Stimulated activated CD4-positive, alpha-beta T cell treated with anti-CD3 and anti-CD28 coated beads, Interleukin-1b, Interleukin-23, amount 100 ng/mL, for 4 hours (primary cell): ENCODE measurements around the gene NAP1L4.

Experiments
- DNase-seq, 2 donors: peaks; one replicate each; pipeline ENCODE4 v3.0.0-alpha.2; 2020; ENCODE audit warnings: low read depth in 2 of 2

The NAP1L4 gene

GRCh38 chr11:2992997-2993325 lies 832 bp upstream of the NAP1L4 start:
- DNase-seq = no peak

GRCh38 chr11:2991452-2992233 lies 486 bp downstream of the NAP1L4 start:
- no peak for DNase-seq

DNA sequence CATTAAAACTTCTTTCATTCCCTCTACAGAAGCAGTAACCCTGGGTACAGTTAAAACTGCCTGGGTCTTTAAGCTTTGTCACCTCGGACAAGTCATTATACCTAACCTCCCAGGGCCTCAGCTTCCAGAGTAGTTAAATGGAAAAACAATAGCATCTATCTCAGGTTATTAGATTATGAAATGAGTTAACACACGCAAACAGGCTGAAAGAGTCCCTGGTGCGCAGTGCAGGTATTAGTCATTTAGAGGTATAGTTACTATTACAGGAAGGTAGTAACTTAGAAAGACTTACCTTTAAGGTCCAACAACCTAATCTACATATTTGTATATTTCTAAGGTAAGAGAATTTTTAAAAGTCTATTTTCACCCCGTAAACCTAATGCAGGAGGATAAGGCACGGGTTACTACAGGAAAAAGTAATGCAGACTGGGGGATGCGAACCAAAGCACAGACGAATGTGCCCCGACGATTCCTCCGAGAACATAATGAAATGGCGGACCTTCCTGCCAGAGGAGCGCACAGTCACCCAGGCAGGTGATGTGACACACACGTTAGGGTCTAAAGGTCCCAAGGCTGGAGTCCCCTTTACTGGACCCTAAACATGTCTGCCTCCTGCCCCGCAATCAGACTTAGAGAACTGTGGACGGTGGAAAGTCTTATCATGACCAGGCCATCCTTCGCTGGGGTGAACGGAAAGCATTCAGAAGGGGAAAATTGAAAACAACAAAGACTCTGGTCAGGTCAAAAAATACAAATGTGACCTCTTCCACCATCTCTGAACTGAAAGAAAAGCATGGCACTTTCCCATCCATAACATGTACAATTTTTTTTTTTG lies 1.3 kb downstream of the NAP1L4 start:
- DNase-seq = peak; percentile 23 to 31

DNA sequence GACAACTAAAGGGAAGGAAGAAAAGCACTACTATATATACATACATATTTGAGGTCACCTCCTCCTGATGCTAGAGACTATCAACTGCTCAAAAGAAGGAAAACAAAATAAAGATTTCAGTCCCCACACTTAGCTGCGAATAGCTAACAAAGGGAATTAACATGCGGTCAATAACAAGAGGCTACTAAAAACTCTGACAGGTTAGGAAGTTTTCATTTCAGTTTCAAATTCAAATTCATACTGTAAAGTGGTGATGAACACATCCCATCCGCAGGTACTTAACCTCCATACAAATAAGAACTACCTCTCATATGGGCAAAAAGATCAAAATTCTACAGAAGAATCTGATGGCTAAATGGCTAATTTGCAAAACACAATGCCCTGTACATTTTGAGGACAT lies 2.6 kb downstream of the NAP1L4 start:
- DNase-seq = no peak

DNA sequence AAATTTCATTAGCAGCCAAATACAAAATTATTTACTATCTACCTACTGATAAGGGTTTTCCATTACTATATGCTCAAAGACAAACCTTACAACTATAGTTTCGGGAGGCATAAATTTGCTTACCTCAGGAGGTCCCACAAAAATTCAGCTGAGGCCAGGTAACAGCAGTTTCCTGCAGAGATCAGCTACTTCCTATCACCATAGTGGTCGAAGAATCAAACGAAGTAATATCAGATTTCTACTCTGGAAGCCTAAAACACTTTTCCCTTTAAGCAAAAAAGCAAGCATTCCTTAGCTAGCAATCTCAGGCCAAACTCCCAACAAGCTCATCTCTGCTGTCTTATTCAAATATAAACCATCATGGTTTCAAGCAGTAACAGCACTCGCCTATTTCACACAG lies 3.1 kb downstream of the NAP1L4 start:
- DNase-seq = no peak

DNA sequence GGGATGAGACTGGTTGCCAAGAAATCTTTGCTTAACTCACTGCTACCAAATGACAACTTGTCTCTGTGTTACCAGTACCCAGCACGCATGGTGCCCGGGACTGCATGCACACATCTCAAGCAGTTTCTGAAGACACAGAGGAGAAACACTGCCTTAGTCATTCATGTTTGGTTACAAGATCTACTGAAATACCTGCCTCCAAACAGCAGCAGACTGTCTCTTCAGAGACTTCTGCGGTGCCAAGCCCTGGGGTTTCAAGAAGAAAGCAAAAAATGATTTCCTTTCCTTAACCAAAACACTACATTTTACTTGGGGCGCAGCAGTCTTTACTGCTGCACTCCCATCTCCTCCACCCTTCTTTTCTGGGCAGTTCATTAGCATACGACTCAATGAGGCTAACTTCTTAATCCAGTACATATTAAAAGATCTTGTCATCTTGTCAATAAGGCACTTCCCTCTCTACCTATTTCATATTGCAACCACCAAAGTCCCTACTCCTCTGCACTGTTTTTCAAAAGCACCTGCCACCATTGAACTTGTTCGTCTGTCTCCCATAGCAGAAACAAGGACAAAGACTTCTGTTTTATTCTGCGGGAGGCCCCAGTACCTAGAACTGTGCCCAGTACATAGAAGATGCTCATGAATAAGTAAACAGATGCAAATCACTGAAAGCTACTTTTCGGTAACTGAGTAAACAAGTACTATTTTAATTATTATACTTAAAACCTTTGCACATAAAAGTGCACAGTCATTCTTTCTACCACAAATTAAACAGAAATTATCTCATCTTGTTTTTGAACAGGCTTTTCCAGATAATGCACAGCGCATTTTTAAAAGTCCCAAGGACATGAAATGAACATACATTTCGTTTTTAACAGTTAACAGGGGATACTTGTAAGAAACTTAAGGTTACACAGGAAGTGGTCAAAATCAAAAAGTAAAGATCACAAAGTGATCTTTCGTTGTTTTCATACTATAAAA lies 4.0 kb downstream of the NAP1L4 start:
- peak in 1 of 2 donors; percentile 17 for DNase-seq

- no peak for DNase-seq
These were observed 8.2 kb downstream of the NAP1L4 start for GRCh38 chr11:2983908-2984307.

DNA sequence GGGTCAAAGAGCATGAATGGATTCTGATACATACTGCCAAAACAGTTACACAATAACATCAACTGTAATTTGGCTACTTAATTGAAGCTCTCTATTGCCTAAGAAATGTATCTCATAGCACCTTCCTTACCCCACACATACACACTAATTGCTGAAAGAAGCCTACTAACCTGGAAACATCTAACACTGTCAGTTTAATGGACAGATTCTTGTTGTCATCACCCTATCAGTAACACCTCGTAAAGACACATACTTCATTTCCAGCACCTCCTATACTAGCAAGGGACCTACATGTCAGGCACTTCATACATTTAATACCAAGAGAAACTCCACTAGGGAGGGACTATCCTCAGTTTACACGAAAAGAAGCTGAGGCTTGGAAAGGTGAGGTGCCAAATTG lies 9.9 kb downstream of the NAP1L4 start:
- DNase-seq = no peak

GRCh38 chr11:2981130-2981529 lies 11.0 kb downstream of the NAP1L4 start:
- no peak for DNase-seq

DNA sequence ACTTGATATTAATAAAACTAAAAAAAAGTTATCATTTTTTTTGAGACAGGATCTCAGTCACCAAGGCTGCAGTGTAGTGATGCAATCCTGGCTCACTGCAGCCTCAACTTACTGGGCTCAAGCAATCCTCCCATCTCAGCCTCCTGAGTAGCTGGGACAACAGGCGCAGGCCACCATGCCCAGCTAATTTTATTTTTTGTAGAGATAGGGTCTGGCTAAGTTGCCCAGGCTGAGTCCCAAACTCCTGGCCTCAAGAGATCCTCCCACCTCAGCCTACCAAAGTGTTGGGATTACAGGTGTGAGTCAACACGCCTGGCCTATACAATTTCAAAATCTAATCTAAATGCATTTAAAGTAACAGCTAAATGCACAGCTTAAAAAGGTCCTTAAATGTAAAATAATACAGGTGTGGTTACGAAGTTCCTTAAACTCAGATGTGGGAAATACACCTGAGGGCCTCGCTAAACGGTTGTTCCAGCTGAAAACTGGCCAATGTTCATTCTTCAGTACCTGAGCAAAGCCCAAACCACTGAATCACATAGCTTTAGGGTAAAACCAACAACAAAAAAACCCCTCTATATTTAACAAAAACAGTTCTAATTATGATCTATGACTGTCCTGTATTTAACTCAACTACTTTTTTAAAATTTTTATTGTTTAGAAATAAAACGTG lies 11.8 kb downstream of the NAP1L4 start:
- no peak for DNase-seq

DNA sequence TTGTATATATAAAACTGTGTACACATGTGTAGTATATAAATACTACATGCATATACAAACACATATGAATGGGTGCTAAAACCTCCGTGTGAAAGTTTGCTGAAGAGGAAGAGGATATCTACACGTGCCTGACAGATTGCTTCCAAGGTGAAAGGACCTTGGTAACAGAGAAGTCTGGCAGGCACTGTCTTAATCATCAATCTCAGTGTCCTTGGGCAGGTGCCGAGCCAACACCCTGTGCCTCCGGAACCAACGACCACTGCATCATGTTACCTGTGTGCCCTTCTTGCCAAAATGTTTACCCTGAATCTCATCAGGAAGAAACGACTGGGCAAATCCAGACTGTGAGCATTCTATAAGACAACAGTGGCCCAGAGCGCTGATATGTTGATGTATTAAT lies 15.0 kb downstream of the NAP1L4 start:
- DNase-seq = no peak

- DNase-seq = no peak
These were observed 15.7 kb downstream of the NAP1L4 start for GRCh38 chr11:2976294-2977063.

- peak in 1 of 2 donors; percentile 24 for DNase-seq
These were observed 16.5 kb downstream of the NAP1L4 start for GRCh38 chr11:2975594-2975993.

GRCh38 chr11:2974272-2974671 lies 17.9 kb downstream of the NAP1L4 start:
- DNase-seq = no peak

- DNase-seq = no peak
These were observed 23.7 kb downstream of the NAP1L4 start for GRCh38 chr11:2968341-2968900.

DNA sequence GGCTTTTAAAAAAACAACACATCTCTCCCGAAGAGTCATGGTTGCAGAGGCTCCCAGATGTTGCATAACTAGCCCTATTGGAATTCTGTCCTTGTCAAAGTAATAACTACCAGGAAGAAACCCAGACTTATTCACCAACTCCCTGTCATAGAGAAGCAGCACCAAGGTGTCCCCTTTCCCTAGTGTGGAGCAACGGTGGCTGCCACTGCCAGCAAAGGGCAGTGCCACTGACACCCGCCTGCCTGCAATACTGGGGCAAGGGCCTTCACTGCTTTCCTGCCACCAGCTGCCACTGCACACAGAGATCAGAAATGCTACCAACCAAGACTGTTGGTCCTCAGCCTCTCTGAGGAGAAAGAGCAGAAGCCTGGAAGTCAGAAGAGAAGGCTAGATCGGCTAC lies 27.3 kb downstream of the NAP1L4 start:
- no peak for DNase-seq

DNA sequence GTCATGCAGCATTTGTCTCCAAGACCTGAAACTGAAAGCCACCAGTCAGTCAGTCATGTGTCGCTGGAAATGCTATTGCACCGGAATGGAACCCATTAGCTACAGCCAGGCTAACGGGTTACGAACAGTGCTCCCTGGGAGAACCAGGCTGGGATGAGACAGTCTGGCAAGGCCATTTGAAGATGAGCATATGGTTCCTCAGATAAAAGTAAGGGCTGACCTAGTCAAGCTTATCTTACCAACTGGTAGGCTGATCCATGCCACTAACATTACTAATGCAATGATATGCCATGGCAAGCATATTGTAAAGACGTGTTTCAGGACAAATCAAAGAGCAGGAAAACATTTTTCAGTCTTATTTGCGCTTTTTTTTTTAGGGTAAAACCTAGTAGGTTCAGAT lies 28.4 kb downstream of the NAP1L4 start:
- no peak for DNase-seq

DNA sequence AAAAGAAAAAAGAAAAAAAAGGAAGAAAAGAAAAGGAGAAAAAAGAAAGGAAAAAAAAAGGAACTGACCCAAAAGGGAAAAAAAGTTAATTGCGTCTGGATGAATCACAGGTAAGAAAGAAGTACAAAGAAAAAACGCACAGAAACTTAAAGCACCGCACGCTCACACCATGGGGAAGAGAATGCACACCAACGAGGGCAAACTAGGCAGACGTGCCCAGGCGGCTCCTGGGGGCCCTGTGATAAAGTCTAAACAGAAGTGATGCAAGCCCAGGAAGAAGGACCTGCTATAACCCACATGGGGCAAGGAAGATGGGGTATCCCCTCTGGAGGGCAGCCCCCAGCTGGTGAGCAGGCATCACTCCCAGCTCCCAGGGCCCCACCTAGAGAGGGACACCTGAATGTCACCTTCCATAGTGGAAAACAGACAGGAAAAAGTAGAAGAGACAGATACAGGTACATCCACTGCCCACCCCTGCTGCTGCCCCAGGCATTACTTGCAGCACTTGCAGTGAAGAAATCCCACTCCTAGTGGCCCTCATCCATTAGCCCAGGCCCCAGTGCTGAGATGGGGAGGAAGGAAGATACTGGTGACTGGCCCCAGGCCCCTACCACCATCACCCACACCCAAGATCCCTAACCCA lies 28.9 kb downstream of the NAP1L4 start:
- no peak for DNase-seq

GRCh38 chr11:2961080-2961479 lies 31.0 kb downstream of the NAP1L4 start:
- DNase-seq = no peak

DNA sequence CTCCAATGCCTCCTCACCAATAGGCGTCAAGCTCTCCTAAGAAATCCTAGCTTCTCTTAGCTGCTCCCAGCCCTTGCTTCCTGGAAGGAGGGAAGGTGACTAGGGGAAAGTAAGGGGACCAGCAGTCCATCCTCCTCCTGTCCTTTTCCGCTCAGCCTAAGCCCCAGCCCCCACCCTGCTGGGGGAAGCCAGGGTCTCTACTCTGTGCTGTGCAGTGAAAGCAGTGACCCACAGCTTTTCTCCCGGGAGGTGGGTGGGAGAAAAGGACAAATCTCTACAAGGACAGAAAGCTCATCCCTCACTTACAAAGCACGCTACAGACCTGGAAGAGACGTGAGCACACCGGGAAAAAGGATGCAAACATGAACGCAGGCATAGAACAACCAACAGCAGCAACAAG lies 32.0 kb downstream of the NAP1L4 start:
- no peak for DNase-seq
